Measurements from ENCODE around the gene PCDHA13. TPM values are rescaled to one million over a fixed set of nuclear protein-coding genes. Genes with fewer than 3 reads are reported as not detected.

The PCDHA13 gene
- total and polyA plus RNA-seq, 2 of the 4 experiments (the other 2 are of a cell fraction) = not detected

GRCh38 chr5:140916325-140916724 is 34.4 kb downstream of the PCDHA13 start:
- WGBS, 2 experiments (ENCODE audit: extremely low coverage in 2 of 2, insufficient read length in 1 of 2) = no CpG with 5 or more reads among the region's 1 CpG
- no peak overlapping the region for H3K23ac ChIP-seq (ENCODE audit: low read depth, low read length)
- POLR2A ChIA-PET (ENCODE audit: unreplicated experiment) = no interaction called here

More at GRCh38 chr5:140916325-140916724, 34.4 kb downstream of the PCDHA13 start:
- intact Hi-C loops (cut with micrococcal nuclease) (no loop called here), dilution Hi-C loops (cut with HindIII; ENCODE audit: low sequenced_read_pairs, unreplicated experiment) (no loop called here), in situ Hi-C loops (cut with MboI; ENCODE audit: low sequenced_read_pairs) (no loop called here)
- Histone ChIP-seq H3K27me3 (ENCODE audit: control insufficient read depth, insufficient read depth, low read length) (no peaks in the 10 kb centered on the region), H3K56ac (ENCODE audit: extremely low read depth, insufficient read depth, low read length) (no peak overlapping the region), H3K4me3 (ENCODE audit: insufficient read depth, low read depth, low read length) (no peak overlapping the region), H3K4me1 (ENCODE audit: control insufficient read depth, insufficient read depth, low read length) (no peaks in the 10 kb centered on the region), H3K14ac (replicated peaks; ENCODE audit: low read depth, low read length) (no peak overlapping the region), H3K79me1 (ENCODE audit: low read depth in 1 of 2, low read length in 2 of 2) (no peaks in the 10 kb centered on the region), H3K9me1 (ENCODE audit: insufficient read depth, low read length) (no peaks in the 10 kb centered on the region), H3K18ac (ENCODE audit: low read depth, low read length) (no peak overlapping the region), H3K9ac (ENCODE audit: low read depth, low read length) (no peak overlapping the region), H2BK5ac (ENCODE audit: low read depth, low read length, poor library complexity, severe bottlenecking) (no peak overlapping the region), H2BK20ac (ENCODE audit: low read depth, low read length) (no peak overlapping the region), H3K9me3 (ENCODE audit: control insufficient read depth, insufficient read depth, low read length) (peaks cover 18% of the 10 kb centered on the region), H2AK9ac (replicated peaks; ENCODE audit: low read depth, low read length, poor library complexity) (no peak overlapping the region), H2AK5ac (ENCODE audit: low read depth, low read length) (no peak overlapping the region), H3K4ac (ENCODE audit: low read depth, low read length) (no peak overlapping the region), H3K4me2 (ENCODE audit: low read depth, low read length) (no peak overlapping the region), H2BK15ac (ENCODE audit: low read depth, low read length) (no peak overlapping the region), H4K20me1 (ENCODE audit: insufficient read depth, low read length) (no peaks in the 10 kb centered on the region), H3K27ac (ENCODE audit: insufficient read depth, low read length) (no peak overlapping the region), H4K8ac (ENCODE audit: low read depth in 2 of 2, low read length in 2 of 2) (no peak overlapping the region), H3K36me3 (ENCODE audit: control insufficient read depth, insufficient read depth, low read length) (no peaks in the 10 kb centered on the region), H2BK120ac (ENCODE audit: low read depth, low read length) (no peak overlapping the region), H2AFZ (replicated peaks; ENCODE audit: low read length, poor library complexity) (no peak overlapping the region), H4K5ac (ENCODE audit: low read depth, low read length) (no peak overlapping the region), H4K91ac (ENCODE audit: insufficient read depth, low read depth, low read length) (no peak overlapping the region)
- DNase-seq = no peak
- TF ChIP-seq, protein P1, sequence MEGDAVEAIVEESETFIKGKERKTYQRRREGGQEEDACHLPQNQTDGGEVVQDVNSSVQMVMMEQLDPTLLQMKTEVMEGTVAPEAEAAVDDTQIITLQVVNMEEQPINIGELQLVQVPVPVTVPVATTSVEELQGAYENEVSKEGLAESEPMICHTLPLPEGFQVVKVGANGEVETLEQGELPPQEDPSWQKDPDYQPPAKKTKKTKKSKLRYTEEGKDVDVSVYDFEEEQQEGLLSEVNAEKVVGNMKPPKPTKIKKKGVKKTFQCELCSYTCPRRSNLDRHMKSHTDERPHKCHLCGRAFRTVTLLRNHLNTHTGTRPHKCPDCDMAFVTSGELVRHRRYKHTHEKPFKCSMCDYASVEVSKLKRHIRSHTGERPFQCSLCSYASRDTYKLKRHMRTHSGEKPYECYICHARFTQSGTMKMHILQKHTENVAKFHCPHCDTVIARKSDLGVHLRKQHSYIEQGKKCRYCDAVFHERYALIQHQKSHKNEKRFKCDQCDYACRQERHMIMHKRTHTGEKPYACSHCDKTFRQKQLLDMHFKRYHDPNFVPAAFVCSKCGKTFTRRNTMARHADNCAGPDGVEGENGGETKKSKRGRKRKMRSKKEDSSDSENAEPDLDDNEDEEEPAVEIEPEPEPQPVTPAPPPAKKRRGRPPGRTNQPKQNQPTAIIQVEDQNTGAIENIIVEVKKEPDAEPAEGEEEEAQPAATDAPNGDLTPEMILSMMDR (conservative IDR thresholded peaks at IDR 0.05; ENCODE audit: low read depth, low read length) = no peak
- TF ChIP-seq MAFK (IDR thresholded peaks at IDR 0.05; ENCODE audit: low read depth, low read length) (no peak), FOS (IDR thresholded peaks at IDR 0.05; ENCODE audit: low read depth, low read length) (no peak), POLR2A (IDR thresholded peaks at IDR 0.05; ENCODE audit: low read depth, low read length) (no peak), MAZ (IDR thresholded peaks at IDR 0.05; ENCODE audit: borderline replicate concordance, low read depth, low read length) (no peak), RAD21 (IDR thresholded peaks at IDR 0.05; ENCODE audit: low read length) (no peak), RFX5 (IDR thresholded peaks at IDR 0.05; ENCODE audit: low read depth, low read length) (no peak)
- TF ChIP-seq, protein P2, sequence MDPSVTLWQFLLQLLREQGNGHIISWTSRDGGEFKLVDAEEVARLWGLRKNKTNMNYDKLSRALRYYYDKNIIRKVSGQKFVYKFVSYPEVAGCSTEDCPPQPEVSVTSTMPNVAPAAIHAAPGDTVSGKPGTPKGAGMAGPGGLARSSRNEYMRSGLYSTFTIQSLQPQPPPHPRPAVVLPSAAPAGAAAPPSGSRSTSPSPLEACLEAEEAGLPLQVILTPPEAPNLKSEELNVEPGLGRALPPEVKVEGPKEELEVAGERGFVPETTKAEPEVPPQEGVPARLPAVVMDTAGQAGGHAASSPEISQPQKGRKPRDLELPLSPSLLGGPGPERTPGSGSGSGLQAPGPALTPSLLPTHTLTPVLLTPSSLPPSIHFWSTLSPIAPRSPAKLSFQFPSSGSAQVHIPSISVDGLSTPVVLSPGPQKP (IDR thresholded peaks at IDR 0.05; ENCODE audit: borderline replicate concordance, low read depth, low read length) = no peak
- TF ChIP-seq, protein P3, sequence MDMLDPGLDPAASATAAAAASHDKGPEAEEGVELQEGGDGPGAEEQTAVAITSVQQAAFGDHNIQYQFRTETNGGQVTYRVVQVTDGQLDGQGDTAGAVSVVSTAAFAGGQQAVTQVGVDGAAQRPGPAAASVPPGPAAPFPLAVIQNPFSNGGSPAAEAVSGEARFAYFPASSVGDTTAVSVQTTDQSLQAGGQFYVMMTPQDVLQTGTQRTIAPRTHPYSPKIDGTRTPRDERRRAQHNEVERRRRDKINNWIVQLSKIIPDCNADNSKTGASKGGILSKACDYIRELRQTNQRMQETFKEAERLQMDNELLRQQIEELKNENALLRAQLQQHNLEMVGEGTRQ (IDR thresholded peaks at IDR 0.05; ENCODE audit: low read depth, low read length) = no peak
- CTCF ChIA-PET = no interaction called here
- no TSS peak for BruUV-seq (replicated peaks)
- no peak for ATAC-seq (ENCODE audit: low read depth)

Data from IMR-90 (cell line).